ENCODE data around the gene FAM25A.

FAM25A gene

GRCh38 chr10:87064651-87065050 is 44.6 kb downstream of the FAM25A start:
- DNase-seq (ENCODE audit: low read depth) = no peak

DNA sequence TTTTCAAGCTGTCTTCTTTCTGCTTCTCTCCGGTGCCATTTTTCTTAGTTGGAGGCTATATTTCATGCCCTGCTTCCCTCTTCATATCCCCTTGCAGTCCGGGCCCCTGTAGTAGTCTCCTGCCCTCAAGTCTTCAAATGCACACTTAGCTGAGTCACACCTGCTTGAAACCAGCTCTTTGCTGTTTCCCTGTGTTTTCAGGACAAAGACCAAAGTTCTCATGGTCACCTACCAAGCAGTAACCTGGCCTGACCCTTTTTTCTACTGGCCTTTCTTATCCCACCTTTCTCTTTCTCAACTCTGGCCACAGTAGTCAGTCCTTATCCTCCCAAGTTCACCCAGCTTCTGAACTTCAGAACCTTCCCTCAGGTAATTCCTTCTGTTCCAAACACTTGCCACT is 46.1 kb downstream of the FAM25A start:
- no peak for DNase-seq (ENCODE audit: low read depth)

- DNase-seq (ENCODE audit: low read depth) = no peak
Observed at GRCh38 chr10:87066865-87067264, 46.8 kb downstream of the FAM25A start.

DNA sequence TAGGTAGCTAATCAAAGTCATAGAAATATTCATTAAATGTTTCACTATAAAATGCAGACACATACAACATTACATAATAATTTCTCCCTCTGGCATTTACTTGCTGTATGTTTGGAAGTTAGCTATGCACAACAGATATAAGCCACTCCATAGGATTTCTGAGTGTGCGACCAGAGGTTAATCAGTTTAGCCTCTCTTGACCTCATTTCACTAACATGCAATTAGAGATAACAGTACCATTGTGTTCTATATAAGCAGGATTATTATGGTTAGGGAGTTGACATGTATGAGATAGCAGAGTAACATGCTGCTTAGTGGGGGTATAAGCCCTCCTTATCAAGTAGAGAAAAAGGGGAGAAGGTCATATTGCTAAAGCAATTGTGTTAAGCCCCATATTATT is 48.2 kb downstream of the FAM25A start:
- DNase-seq (ENCODE audit: low read depth) = no peak

GRCh38 chr10:87072449-87072848 is 52.4 kb downstream of the FAM25A start:
- DNase-seq (ENCODE audit: low read depth) = no peak

Measured in fibroblast of gingiva (primary cell).